Retinal pigment epithelial cell (primary cell): ENCODE data around the gene CYTH1.

ENCODE experiments used
- DNase-seq: peaks from one replicate; pipeline ENCODE4 v3.0.0-alpha.2; 2010; ENCODE audit warnings: low read depth
- H3K4me3 ChIP-seq: 2 replicates; pipeline ENCODE4 v1.5.1; 2011; ENCODE audit warnings: mild to moderate bottlenecking, low read length, control low read depth, moderate library complexity
- CTCF ChIP-seq: conservative IDR thresholded peaks from 2 replicates; pipeline ENCODE4 v1.5.1; 2011; ENCODE audit warnings: low read depth, low read length, control low read depth, inconsistent platforms

Gene CYTH1

GRCh38 chr17:78735832-78736525 lies 46.1 kb downstream of the CYTH1 start:
- H3K4me3 ChIP-seq, result no peak overlapping the region
- DNase-seq, result no peak
- TF ChIP-seq CTCF, result no peak

GRCh38 chr17:78734793-78735641 lies 47.1 kb downstream of the CYTH1 start:
- no peak for DNase-seq
- TF ChIP-seq CTCF, result no peak
- no peak overlapping the region for H3K4me3 ChIP-seq

- H3K4me3 ChIP-seq, result no peak overlapping the region
- DNase-seq, result no peak
- no peak for TF ChIP-seq CTCF
Measured at GRCh38 chr17:78732354-78732753, 49.7 kb downstream of the CYTH1 start.

- no peak for DNase-seq
- no peak for TF ChIP-seq CTCF
- no peak overlapping the region for H3K4me3 ChIP-seq
Measured at GRCh38 chr17:78731904-78732303, 50.2 kb downstream of the CYTH1 start.

- DNase-seq, result no peak
- no peak for TF ChIP-seq CTCF
- H3K4me3 ChIP-seq, result no peak overlapping the region
Measured at GRCh38 chr17:78729641-78730040, 52.4 kb downstream of the CYTH1 start.

GRCh38 chr17:78728495-78728894 lies 53.6 kb downstream of the CYTH1 start:
- no peak overlapping the region for H3K4me3 ChIP-seq
- TF ChIP-seq CTCF, result no peak
- no peak for DNase-seq
